ENCODE measurements around the gene SMCO4. TPM values are rescaled to one million over a fixed set of nuclear protein-coding genes. Genes with fewer than 3 reads are reported as not detected.
"Not testable (repeated sequence)": the region's sequence is repeated elsewhere in the genome, so short reads cannot be mapped to it uniquely, and the experiment has no call there.

Gene SMCO4
- polyA plus RNA-seq, 5 donors: 15.2 to 22.4 (median 15.8) TPM

- DNase-seq: no peak
Observed at GRCh38 chr11:93478841-93479240, 64.3 kb downstream of the SMCO4 start.

GRCh38 chr11:93477684-93478234, 65.4 kb downstream of the SMCO4 start:
- no peak for DNase-seq

GRCh38 chr11:93476796-93477195, 66.4 kb downstream of the SMCO4 start:
- DNase-seq: no peak

- DNase-seq: no peak
Observed at GRCh38 chr11:93474123-93474522, 69.1 kb downstream of the SMCO4 start.

- DNase-seq: no peak
Observed at GRCh38 chr11:93468290-93468689, 74.9 kb downstream of the SMCO4 start.

DNA sequence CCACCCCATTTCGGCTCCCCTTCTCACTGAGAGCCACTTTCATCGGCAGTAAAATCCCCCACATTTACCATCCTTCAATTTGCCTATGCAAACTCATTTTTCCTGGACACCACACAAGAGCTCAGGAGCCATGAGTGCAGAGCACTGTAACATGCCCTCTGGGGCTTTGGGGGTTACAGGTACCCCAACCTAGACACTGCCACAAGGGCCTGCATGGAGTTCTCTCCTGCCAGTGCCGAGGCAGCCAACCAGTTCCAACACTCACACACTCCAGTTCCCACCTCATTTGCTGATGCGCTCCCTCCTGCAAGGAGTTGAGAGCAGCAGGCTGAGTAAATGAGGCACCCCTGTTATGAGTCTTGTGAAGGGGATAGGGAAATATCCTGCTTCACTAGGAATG, 76.1 kb downstream of the SMCO4 start:
- no peak for DNase-seq

DNA sequence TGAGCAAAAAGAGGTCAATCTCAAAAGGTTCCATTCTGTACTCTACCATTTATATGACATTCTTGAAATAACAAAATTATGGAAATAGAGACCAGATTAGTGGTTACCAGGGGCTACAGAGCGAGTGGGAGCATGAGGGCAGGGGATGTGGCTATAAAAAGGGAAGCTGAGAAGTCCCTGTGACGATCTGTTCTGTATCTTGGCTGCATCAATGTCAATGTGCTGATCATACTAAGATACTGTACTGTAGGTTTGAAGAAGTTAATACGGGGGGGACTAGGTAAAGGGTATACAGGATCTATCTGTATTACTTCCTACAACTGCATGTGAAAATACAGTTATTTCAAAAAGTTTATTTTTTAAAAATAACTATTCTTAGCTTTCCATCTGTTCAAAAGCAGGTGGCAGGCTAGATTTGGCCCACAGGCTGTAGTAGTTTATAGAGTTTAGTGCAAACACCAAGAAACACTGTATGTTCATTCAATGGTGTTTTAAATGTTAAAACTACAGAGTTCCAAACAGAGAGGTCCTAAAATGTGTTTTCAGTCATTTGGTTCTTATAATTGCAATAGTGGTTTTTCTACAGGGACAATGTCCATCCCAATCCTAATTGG, 78.2 kb downstream of the SMCO4 start:
- DNase-seq: no peak

- not testable (repeated sequence) for DNase-seq
Observed at GRCh38 chr11:93463666-93464065, 79.5 kb downstream of the SMCO4 start.

- no peak for DNase-seq
Observed at GRCh38 chr11:93458286-93458685, 84.9 kb downstream of the SMCO4 start.

GRCh38 chr11:93444617-93445073, 98.5 kb downstream of the SMCO4 start:
- DNase-seq: peak; percentile 11 to 12

DNA sequence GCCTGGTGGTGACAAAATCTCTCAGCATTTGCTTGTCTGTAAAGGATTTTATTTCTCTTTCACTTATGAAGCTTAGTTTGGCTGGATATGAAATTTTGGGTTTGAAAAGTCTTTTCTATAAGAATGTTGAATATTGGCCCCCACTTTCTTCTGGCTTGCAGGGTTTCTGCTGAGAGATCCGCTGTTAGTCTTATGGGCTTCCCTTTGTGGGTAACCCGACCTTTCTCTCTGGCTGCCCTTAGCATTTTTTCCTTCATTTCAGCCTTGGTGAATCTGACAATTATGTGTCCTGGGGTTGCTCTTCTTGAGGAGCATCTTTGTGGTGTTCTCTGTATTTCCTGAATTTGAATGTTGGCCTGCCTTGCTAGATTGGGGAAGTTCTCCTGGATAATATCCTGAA, 100.0 kb downstream of the SMCO4 start:
- not testable (repeated sequence) for DNase-seq

DNA sequence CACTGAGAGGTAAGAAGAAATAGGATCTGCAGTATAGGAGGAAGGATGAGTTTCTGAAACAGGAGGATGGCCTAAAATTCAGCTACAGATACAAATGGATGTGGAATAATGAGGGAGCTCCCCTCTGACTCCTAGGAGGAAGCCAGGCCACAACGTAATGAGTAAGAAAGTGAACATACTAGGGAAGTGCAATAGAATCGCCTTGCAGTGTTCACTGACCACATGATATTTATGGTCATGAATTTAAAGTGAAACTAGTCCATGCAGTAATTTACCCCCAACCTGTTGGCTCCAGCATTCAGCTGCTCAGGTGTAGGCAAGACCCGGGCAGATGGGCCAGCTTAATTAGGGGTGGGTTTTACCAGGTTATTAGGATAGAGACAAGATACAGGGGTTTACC, 110.9 kb downstream of the SMCO4 start:
- DNase-seq: no peak

Other genes starting within 250 kb of the SMCO4 start
- 1 to 10 TPM; 1.7 to 3.4 (median 2.9) TPM for gene DEUP1, start 212.6 kb downstream of the SMCO4 start, polyA plus RNA-seq (ENCODE audit: insufficient read depth in 1 of 5, insufficient read length in 5 of 5, low replicate concordance in 1 of 5)
- 10 to 100 TPM; 14.2 to 31.3 (median 28.4) TPM for gene CEP295, start 118.3 kb upstream of the SMCO4 start, polyA plus RNA-seq (ENCODE audit: insufficient read depth in 1 of 5, insufficient read length in 5 of 5, low replicate concordance in 1 of 5)
- 100 to 1,000 TPM; 131 to 243 (median 184) TPM for gene TAF1D, start 198.1 kb upstream of the SMCO4 start, polyA plus RNA-seq (ENCODE audit: insufficient read depth in 1 of 5, insufficient read length in 5 of 5, low replicate concordance in 1 of 5)
- 10 to 100 TPM; 51.1 to 82.0 (median 61.2) TPM for gene C11orf54, start 198.3 kb upstream of the SMCO4 start, polyA plus RNA-seq (ENCODE audit: insufficient read depth in 1 of 5, insufficient read length in 5 of 5, low replicate concordance in 1 of 5)
- gene MED17, start 240.9 kb upstream of the SMCO4 start, polyA plus RNA-seq (ENCODE audit: insufficient read depth in 1 of 5, insufficient read length in 5 of 5, low replicate concordance in 1 of 5): 10 to 100 TPM; 40.6 to 52.1 (median 43.2) TPM

All from right lung (tissue), 5 donors.